Adrenal gland (tissue), 12 donors: Measurements from ENCODE around the gene GNAL. TPM values are rescaled to one million over a fixed set of nuclear protein-coding genes. Genes with fewer than 3 reads are reported as not detected.

Experiments used
- DNase-seq, 7 donors: peaks; one replicate each; pipeline ENCODE4 v3.0.0-alpha.2; 2019 to 2020
- H3K27ac ChIP-seq, 5 donors: fragments of 200-600 bp; sonication (generic) in 4 of 5; 1 replicate in 3 of 5; 2 replicates in 2 of 5; pipeline versions ENCODE4 v1.5.1 to v1.8.0; 2016 to 2020; ENCODE audit warnings: mild to moderate bottlenecking in 1 of 5
- H3K27me3 ChIP-seq: fragments of 200-600 bp; 2 replicates; pipeline ENCODE4 v1.8.0; 2021
- H3K36me3 ChIP-seq, 2 donors: fragments of 200-600 bp; replicated peaks in 1 of 2; 1 replicate in 1 of 2; 2 replicates in 1 of 2; pipeline versions ENCODE4 v1.5.1 to v1.8.0; 2018 to 2022
- H3K4me1 ChIP-seq, 2 donors: fragments of 200-600 bp; replicated peaks in 1 of 2; 1 replicate in 1 of 2; 2 replicates in 1 of 2; pipeline versions ENCODE4 v1.5.1 to v1.8.0; 2018 to 2021
- H3K4me3 ChIP-seq, 4 donors: fragments of 200-600 bp; sonication (generic) in 3 of 4; one replicate each; pipeline ENCODE4 v1.5.1; 2016 to 2018
- H3K9me3 ChIP-seq, 3 donors: fragments of 200-600 bp; sonication (generic) in 1 of 3; replicated peaks in 1 of 3; 1 replicate in 2 of 3; 2 replicates in 1 of 3; pipeline versions ENCODE4 v1.5.1 to v1.8.0; 2016 to 2021
- POLR2A ChIP-seq, 2 donors: fragments of 450-650 bp; IDR thresholded peaks; one replicate each; pipeline ENCODE4 v1.6.1; 2017; ENCODE audit warnings: antibody characterized with exemption in 2 of 2, mild to moderate bottlenecking in 2 of 2, moderate library complexity in 1 of 2
- WGBS, 4 donors: extraction: QIAGEN DNeasy Blood & Tissue Kit in 2 of 4; methylation state at CpG; one replicate each; pipeline versions ENCODE4 v1.1.5 to v1.1.7; 2013 to 2017; 5-methylcytosine and 5-hydroxymethylcytosine counted together
- intact Hi-C, 2 donors: fragments of 100-400 bp; cut with DNase I; formaldehyde crosslinking; loops; one replicate each; pipeline versions ENCODE4 v1.14.1 to v1.15.0; 2022 to 2023
- polyA plus RNA-seq, 3 donors: library from polyadenylated mRNA; stranded (reverse); fragments of 200-250 nt in 2 of 3; fragments of 350-450 nt in 1 of 3; fragmentation: Illumina TruSeq in 1 of 3; extraction: RNeasy Lipid Tissue Mini Kit (QIAGEN cat#74804) in 1 of 3; gene quantifications; one replicate each; pipeline ENCODE4 v1.2.3, GENCODE V29; 2013 to 2014
- total RNA-seq, 9 donors: library from RNA; depleted of rRNA in 4 of 9; stranded (reverse); fragments of >200 nt in 4 of 9; fragments of 120-200 nt in 1 of 9; fragmentation: NEBNext Ultra II Directional in 1 of 9; extraction: Animal tissue kit (Norgen Biotek cat#: 25700) in 1 of 9; gene quantifications; one replicate each; pipeline versions ENCODE4 v1.1.0 to v1.2.4, GENCODE V29; 2013 to 2023
- TF ChIP-seq, protein P1 (sequence below), 6 experiments: fragments of 450-650 bp in 4 of 6; fragments of 200-600 bp in 2 of 6; sonication (generic) in 1 of 6; IDR thresholded peaks; 1 replicate in 5 of 6; 2 replicates in 1 of 6; pipeline versions ENCODE4 v1.5.1 to v1.8.0; 2016 to 2021; ENCODE audit warnings: antibody characterized with exemption in 6 of 6, mild to moderate bottlenecking in 2 of 6, moderate library complexity in 1 of 6
- donor health status: healthy with polysubstance abuse.
- donor health status: Bipolar disorder and iron deficiency.
- donor health status: DM: yes; HTN: yes; CAD: no.
- donor health status: DM: no; HTN: no; CAD: no.
- donor health status: DM: no; HTN: no; CAD: no.
- donor health status: DM: yes; HTN: yes; CAD: no.

The GNAL gene
- total and polyA plus RNA-seq, 12 donors = 0.48 to 7.0 (median 2.3) TPM

DNA sequence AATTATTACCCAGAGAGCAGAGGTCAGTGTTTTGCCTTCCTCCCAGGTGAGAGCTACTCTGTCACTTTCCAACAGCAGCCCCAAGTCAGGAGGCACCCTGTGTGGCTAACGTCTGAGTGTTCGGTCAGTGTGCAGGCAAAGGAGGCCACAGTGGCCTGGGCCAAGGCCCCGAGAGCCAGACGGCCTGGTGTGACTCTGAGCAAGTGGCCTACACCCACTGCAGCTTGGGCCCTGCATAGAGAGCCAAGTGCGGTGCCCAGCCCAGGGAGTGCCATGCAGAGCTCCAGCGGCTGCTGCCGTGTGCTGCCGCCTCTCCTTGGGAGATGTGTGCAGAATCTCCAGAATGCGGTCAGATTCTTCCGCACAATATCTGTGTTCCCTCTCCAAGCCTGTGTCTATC, 70.4 kb downstream of the GNAL start:
- TF ChIP-seq, protein P1, sequence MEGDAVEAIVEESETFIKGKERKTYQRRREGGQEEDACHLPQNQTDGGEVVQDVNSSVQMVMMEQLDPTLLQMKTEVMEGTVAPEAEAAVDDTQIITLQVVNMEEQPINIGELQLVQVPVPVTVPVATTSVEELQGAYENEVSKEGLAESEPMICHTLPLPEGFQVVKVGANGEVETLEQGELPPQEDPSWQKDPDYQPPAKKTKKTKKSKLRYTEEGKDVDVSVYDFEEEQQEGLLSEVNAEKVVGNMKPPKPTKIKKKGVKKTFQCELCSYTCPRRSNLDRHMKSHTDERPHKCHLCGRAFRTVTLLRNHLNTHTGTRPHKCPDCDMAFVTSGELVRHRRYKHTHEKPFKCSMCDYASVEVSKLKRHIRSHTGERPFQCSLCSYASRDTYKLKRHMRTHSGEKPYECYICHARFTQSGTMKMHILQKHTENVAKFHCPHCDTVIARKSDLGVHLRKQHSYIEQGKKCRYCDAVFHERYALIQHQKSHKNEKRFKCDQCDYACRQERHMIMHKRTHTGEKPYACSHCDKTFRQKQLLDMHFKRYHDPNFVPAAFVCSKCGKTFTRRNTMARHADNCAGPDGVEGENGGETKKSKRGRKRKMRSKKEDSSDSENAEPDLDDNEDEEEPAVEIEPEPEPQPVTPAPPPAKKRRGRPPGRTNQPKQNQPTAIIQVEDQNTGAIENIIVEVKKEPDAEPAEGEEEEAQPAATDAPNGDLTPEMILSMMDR (IDR thresholded peaks at IDR 0.05) = no peak
- WGBS, 4 donors = 89 to 98% (median 94%) methylated on average over 5 to 10 of the region's 10 CpGs
- no peaks in the 10 kb centered on the region for H3K27me3 ChIP-seq
- H3K27ac ChIP-seq = no peak overlapping the region
- H3K4me3 ChIP-seq = no peak overlapping the region
- H3K9me3 ChIP-seq = no peaks in the 10 kb centered on the region
- no peak for DNase-seq
- intact Hi-C loops = no loop called here
- no peaks in the 10 kb centered on the region for H3K36me3 ChIP-seq
- no peaks in the 10 kb centered on the region for H3K4me1 ChIP-seq

DNA sequence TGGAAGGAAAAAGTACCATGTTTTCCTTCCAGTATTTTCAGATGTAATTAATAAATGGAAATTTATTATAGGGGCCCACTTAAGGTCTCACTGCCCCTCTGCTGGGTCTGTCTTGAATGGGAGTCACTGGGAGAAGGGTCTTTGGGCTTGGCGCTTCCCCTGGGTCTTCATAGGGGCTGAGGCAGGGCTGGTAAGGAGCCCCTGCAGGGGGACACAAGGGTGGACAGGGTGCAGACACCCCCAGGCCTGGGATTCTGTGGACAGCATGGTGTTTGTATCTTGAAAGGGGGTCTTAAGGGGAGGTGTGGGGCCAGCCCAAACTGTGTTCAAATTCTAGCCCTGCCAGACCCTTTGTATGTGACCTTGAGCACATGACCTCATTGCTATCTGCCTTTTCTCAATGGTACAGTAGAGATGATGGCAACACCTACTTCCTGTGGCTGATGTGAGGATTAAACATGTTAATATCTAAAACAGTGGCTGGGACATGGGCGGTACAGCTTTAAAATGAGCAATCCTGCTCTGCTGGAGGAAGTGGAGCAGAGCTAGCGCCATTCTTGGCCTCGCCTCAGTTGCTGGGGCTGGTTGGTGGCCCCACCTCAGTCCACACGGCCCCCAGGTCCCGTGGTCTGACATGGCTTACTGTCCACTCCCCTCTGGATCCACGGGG, 71.6 kb downstream of the GNAL start:
- Histone ChIP-seq H3K9me3 (no peaks in the 10 kb centered on the region), H3K36me3 (no peaks in the 10 kb centered on the region), H3K27ac (no peak overlapping the region), H3K4me3 (no peak overlapping the region), H3K27me3 (no peaks in the 10 kb centered on the region), H3K4me1 (no peaks in the 10 kb centered on the region)
- 78 to 87% (median 82%) methylated on average over 7 of the region's 7 CpGs for WGBS, 4 donors
- TF ChIP-seq, protein P1 (IDR thresholded peaks at IDR 0.05) = no peak
- TF ChIP-seq POLR2A (IDR thresholded peaks at IDR 0.05) = no peak
- no peak for DNase-seq
- intact Hi-C loops = no loop called here

DNA sequence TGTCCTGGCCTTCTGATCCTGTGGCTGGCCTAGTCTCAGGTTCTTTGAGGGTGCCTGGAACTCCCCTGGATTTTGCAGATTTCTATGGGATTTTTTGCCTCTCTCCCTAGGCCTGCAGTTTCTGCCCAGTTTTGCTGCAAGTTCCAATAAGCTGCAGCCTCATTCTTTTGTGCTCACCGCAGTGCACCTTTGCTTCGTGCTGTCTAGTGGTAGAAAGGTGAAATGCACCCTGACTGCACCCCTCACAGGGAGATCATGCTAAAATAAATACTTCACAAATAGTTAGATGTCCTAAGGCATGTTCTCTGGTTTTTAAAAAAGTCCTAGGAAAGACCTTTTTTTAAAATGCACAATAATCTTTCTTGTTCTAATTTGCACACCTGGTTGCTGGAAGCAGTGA, 72.5 kb downstream of the GNAL start:
- Histone ChIP-seq H3K4me1 (no peaks in the 10 kb centered on the region), H3K27me3 (no peaks in the 10 kb centered on the region), H3K9me3 (no peaks in the 10 kb centered on the region), H3K27ac (no peak overlapping the region), H3K36me3 (no peaks in the 10 kb centered on the region), H3K4me3 (no peak overlapping the region)
- TF ChIP-seq, protein P1 (IDR thresholded peaks at IDR 0.05) = no peak
- TF ChIP-seq POLR2A (IDR thresholded peaks at IDR 0.05) = no peak
- 84 to 96% (median 88%) methylated on average over 2 of the region's 2 CpGs for WGBS, 4 donors
- intact Hi-C loops = no loop called here
- no peak for DNase-seq

DNA sequence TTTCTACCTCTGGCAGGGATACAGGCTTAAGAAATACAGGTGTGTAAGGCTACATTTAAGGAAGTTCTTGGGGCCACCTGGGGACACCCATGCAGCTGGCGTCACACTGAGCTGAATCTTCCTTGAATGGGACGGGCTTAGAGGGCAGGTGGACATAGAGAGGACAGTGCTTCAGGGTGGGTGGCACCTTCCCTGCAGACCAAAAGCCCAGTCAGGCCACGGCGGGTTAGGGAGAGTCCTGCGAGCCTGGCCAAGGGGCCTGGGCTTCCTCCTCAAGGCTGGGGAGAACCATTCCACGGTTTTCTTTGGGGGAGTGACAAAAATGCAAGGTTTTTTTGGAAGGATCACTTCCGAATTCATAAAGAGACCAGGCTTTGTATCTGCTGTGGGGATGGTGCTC, 73.4 kb downstream of the GNAL start:
- Histone ChIP-seq H3K4me1 (no peaks in the 10 kb centered on the region), H3K36me3 (no peaks in the 10 kb centered on the region), H3K4me3 (no peak overlapping the region), H3K27me3 (no peaks in the 10 kb centered on the region), H3K27ac (no peak overlapping the region), H3K9me3 (no peaks in the 10 kb centered on the region)
- no peak for DNase-seq
- 85 to 94% (median 93%) methylated on average over 6 to 7 of the region's 7 CpGs for WGBS, 4 donors
- TF ChIP-seq POLR2A (IDR thresholded peaks at IDR 0.05) = no peak
- TF ChIP-seq, protein P1 (IDR thresholded peaks at IDR 0.05) = no peak
- intact Hi-C loops = no loop called here
